GM12878 (cell line): ENCODE measurements around the gene ACTN3. TPM values are rescaled to one million over a fixed set of nuclear protein-coding genes. Genes with fewer than 3 reads are reported as not detected.

Experiments used
- ATAC-seq: fragments of 200-7000 bp; cut with Tn5 transposase; 3 replicates; pipeline ENCODE4 v1.9.1; 2020; ENCODE audit warnings: mild to moderate bottlenecking, moderate library complexity
- BruUV-seq: library from RNA; stranded (reverse); fragments of 400-500 nt; replicated peaks from 2 replicates; lab custom pipeline; 2021; lab: Mats Ljungman, UMichigan
- CTCF ChIA-PET: fragments of 300-600 bp; sonication (Branson Sonifier 250); formaldehyde crosslinking; extraction: SDS; loops from one replicate; lab custom pipeline; 2021; ENCODE audit warnings: inconsistent platforms; lab: Yijun Ruan, JAX
- POLR2A ChIA-PET: fragments of 350-600 bp; formaldehyde crosslinking; extraction: SDS; loops from one replicate; lab custom pipeline; 2021; ENCODE audit warnings: inconsistent platforms; lab: Charles Lee
- RAD21 ChIA-PET: fragments of 300-600 bp; sonication (Branson Sonifier 250); formaldehyde crosslinking; loops from one replicate; lab custom pipeline; 2023; ENCODE audit warnings: antibody characterized with exemption; ENCODE audit not compliant: unreplicated experiment; lab: Charles Lee
- SMC1A ChIA-PET: fragments of 300-600 bp; sonication (Branson Sonifier 250); formaldehyde crosslinking; loops from one replicate; lab custom pipeline; 2023; ENCODE audit not compliant: unreplicated experiment, uncharacterized antibody; lab: Charles Lee
- DNase-seq: peaks from one replicate; pipeline ENCODE4 v3.0.0-alpha.2; 2011; ENCODE audit warnings: low read depth, low spot score
- FAIRE-seq: peaks from 3 replicates; lab custom pipeline; 2011; peaks lifted over from hg19 to GRCh38; lab: Jason Lieb, UNC
- H2AFZ ChIP-seq: 2 replicates; pipeline ENCODE4 v1.6.0; 2011; ENCODE audit warnings: low read depth, low read length, control low read depth; ENCODE audit not compliant: control insufficient read depth
- H3K27ac ChIP-seq: 2 replicates; pipeline ENCODE4 v1.5.1; 2011; ENCODE audit warnings: control low read depth; ENCODE audit not compliant: control insufficient read depth, insufficient read depth
- H3K27me3 ChIP-seq, 2 experiments: replicated peaks in 1 of 2; 2 replicates each; pipeline versions ENCODE4 v1.6.0 to v1.6.1; 2011; ENCODE audit warnings: low read length in 1 of 2; ENCODE audit not compliant: control insufficient read depth in 2 of 2, insufficient read depth in 2 of 2
- H3K36me3 ChIP-seq, 2 experiments: 2 replicates each; pipeline ENCODE4 v1.5.1; 2011; ENCODE audit warnings: low read length in 1 of 2; ENCODE audit not compliant: control insufficient read depth in 2 of 2, insufficient read depth in 2 of 2
- H3K4me1 ChIP-seq: 2 replicates; pipeline ENCODE4 v1.6.1; 2011; ENCODE audit warnings: mild to moderate bottlenecking, low read length, moderate library complexity, mixed read lengths; ENCODE audit not compliant: control insufficient read depth, insufficient read depth
- H3K4me2 ChIP-seq: 2 replicates; pipeline ENCODE4 v1.6.0; 2011; ENCODE audit warnings: control low read depth; ENCODE audit not compliant: control insufficient read depth, insufficient read depth
- H3K4me3 ChIP-seq: fragments of 200-600 bp; sonication (generic); 2 replicates; pipeline ENCODE4 v1.5.1; 2016
- H3K79me2 ChIP-seq: 2 replicates; pipeline ENCODE4 v1.6.0; 2011; ENCODE audit warnings: low read length; ENCODE audit not compliant: control insufficient read depth, insufficient read depth
- H3K9ac ChIP-seq: 2 replicates; pipeline ENCODE4 v1.8.0; 2011; ENCODE audit warnings: low read length, control low read depth, mixed read lengths; ENCODE audit not compliant: control insufficient read depth, insufficient read depth
- H3K9me3 ChIP-seq: replicated peaks from 3 replicates; pipeline ENCODE4 v1.5.1; 2011; ENCODE audit warnings: mild to moderate bottlenecking, low read length; ENCODE audit not compliant: control insufficient read depth, insufficient read depth
- H4K20me1 ChIP-seq: 2 replicates; pipeline ENCODE4 v1.6.0; 2011; ENCODE audit not compliant: control insufficient read depth, insufficient read depth
- EZH2 ChIP-seq: IDR thresholded peaks from 2 replicates; pipeline ENCODE4 v1.6.1; 2012; ENCODE audit warnings: low read depth, mild to moderate bottlenecking, control low read depth, inconsistent platforms, low read length, borderline replicate concordance; ENCODE audit not compliant: control insufficient read depth
- HDGF ChIP-seq: fragments of 450-650 bp; IDR thresholded peaks from 2 replicates; pipeline ENCODE4 v1.6.1; 2016; ENCODE audit warnings: antibody characterized with exemption
- MTA2 ChIP-seq: fragments of 450-650 bp; IDR thresholded peaks from 2 replicates; pipeline ENCODE4 v1.6.1; 2016; ENCODE audit warnings: low read depth, mild to moderate bottlenecking, moderate library complexity
- POLR2AphosphoS2 ChIP-seq: IDR thresholded peaks from 2 replicates; pipeline ENCODE4 v1.6.1; 2011; ENCODE audit warnings: low read depth, mild to moderate bottlenecking, low read length, improper control_type of control experiment, moderate library complexity
- SREBF2 ChIP-seq: IDR thresholded peaks from 2 replicates; pipeline ENCODE4 v1.6.1; 2012; ENCODE audit warnings: mild to moderate bottlenecking, low read length
- YBX1 ChIP-seq: fragments of 450-650 bp; IDR thresholded peaks from 2 replicates; pipeline ENCODE4 v1.6.1; 2016; ENCODE audit warnings: antibody characterized with exemption
- ZSCAN29 ChIP-seq: fragments of 450-650 bp; IDR thresholded peaks from 2 replicates; pipeline ENCODE4 v1.6.1; 2017; ENCODE audit warnings: mild to moderate bottlenecking, moderate library complexity
- WGBS: methylation state at CpG from one replicate; pipeline ENCODE4 v1.1.6; 2016; ENCODE audit warnings: low lambda C conversion rate; ENCODE audit not compliant: insufficient replicate concordance, insufficient coverage; ENCODE audit errors: missing lambda C conversion rate; 5-methylcytosine and 5-hydroxymethylcytosine counted together
- in situ Hi-C: fragments of 300-500 bp; cut with MboI; formaldehyde crosslinking; loops from 9 replicates; pipeline ENCODE4 v1.14.3; 2018; ENCODE audit warnings: mixed read lengths
- intact Hi-C: fragments of 100-400 bp; cut with micrococcal nuclease; formaldehyde crosslinking; loops from one replicate; pipeline ENCODE4 v1.14.2; 2022; ENCODE audit not compliant: unreplicated experiment
- polyA plus RNA-seq, 11 experiments: library from polyadenylated mRNA; depleted of rRNA in 4 of 11; unstranded in 6 of 11; stranded (reverse) in 5 of 11; fragments of >200 nt; fragmentation: Nextera tagmentation in 4 of 11; fragmentation: Illumina TruSeq in 1 of 11; extraction: Ambion mirVana in 4 of 11; extraction: Trizol in 1 of 11; gene quantifications; 1 replicate in 1 of 11; 2 replicates in 10 of 11; pipeline versions ENCODE4 v1.2.1 to v1.2.3, GENCODE V29; 2011 to 2016; ENCODE audit warnings: inconsistent platforms in 2 of 11, missing spikeins in 2 of 11, low read depth in 1 of 11
- total RNA-seq, 4 experiments: library from RNA; depleted of rRNA in 3 of 4; stranded (reverse); fragments of >200 nt in 3 of 4; fragmentation: Illumina TruSeq in 1 of 4; extraction: Trizol in 1 of 4; gene quantifications; 2 replicates each; pipeline versions ENCODE4 v1.2.1 to v1.2.3, GENCODE V29; 2013 to 2021
- TF ChIP-seq, protein P1 (sequence below): fragments of 450-650 bp; conservative IDR thresholded peaks from 2 replicates; pipeline ENCODE4 v1.6.1; 2017; ENCODE audit warnings: mild to moderate bottlenecking, moderate library complexity
- TF ChIP-seq, protein P2 (sequence below): fragments of 450-650 bp; IDR thresholded peaks from 2 replicates; pipeline ENCODE4 v1.6.1; 2014; ENCODE audit warnings: mild to moderate bottlenecking
- TF ChIP-seq, protein P3 (sequence below): fragments of 450-650 bp; IDR thresholded peaks from 2 replicates; pipeline ENCODE4 v1.6.1; 2016; ENCODE audit warnings: mild to moderate bottlenecking

ACTN3 gene
- total and polyA plus RNA-seq, 10 of the 15 experiments (the other 5 are each of a cell fraction or from before 2014, with no cell fraction given) = 0.06 to 0.67 (median 0.17) TPM; not detected in 3

DNA sequence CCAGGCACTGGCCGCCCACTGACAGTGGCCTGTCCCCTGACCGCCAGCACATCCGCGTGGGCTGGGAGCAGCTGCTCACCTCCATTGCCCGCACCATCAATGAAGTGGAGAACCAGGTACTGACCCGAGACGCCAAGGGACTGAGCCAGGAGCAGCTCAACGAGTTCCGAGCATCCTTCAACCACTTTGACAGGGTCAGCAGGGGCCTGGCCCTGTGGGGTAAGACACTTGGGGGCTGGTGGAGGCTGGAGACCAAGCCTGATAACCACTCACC, 15.2 kb downstream of the ACTN3 start:
- no peaks in the 10 kb centered on the region for H3K79me2 ChIP-seq
- POLR2A ChIA-PET = no interaction called here
- CTCF ChIA-PET = interaction anchor here (0.9 kb wide), 1 partner anchor 16 kb away, joined by 3 read pairs; the partner anchor contains the start of gene ZDHHC24

More for the DNA sequence above, 15.2 kb downstream of the ACTN3 start:
- H3K9me3 ChIP-seq = no peaks in the 10 kb centered on the region
- no peaks in the 10 kb centered on the region for H4K20me1 ChIP-seq
- no peak overlapping the region for H3K4me3 ChIP-seq
- intact Hi-C loops (no loop called here), in situ Hi-C loops (no loop called here)
- BruUV-seq = no TSS peak
- 43% methylated on average over 9 of the region's 9 CpGs for WGBS
- no peak overlapping the region for H3K27ac ChIP-seq
- SMC1A ChIA-PET = no interaction called here
- no peak overlapping the region for H3K4me2 ChIP-seq
- no peaks in the 10 kb centered on the region; a peak in 2 of 4 replicates for H3K27me3 ChIP-seq
- TF ChIP-seq EZH2 (no peak), SREBF2 (no peak), HDGF (no peak), MTA2 (no peak), POLR2AphosphoS2 (no peak), YBX1 (no peak), ZSCAN29 (no peak)
- TF ChIP-seq, protein P1, sequence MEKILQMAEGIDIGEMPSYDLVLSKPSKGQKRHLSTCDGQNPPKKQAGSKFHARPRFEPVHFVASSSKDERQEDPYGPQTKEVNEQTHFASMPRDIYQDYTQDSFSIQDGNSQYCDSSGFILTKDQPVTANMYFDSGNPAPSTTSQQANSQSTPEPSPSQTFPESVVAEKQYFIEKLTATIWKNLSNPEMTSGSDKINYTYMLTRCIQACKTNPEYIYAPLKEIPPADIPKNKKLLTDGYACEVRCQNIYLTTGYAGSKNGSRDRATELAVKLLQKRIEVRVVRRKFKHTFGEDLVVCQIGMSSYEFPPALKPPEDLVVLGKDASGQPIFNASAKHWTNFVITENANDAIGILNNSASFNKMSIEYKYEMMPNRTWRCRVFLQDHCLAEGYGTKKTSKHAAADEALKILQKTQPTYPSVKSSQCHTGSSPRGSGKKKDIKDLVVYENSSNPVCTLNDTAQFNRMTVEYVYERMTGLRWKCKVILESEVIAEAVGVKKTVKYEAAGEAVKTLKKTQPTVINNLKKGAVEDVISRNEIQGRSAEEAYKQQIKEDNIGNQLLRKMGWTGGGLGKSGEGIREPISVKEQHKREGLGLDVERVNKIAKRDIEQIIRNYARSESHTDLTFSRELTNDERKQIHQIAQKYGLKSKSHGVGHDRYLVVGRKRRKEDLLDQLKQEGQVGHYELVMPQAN = no peak
- TF ChIP-seq, protein P2, sequence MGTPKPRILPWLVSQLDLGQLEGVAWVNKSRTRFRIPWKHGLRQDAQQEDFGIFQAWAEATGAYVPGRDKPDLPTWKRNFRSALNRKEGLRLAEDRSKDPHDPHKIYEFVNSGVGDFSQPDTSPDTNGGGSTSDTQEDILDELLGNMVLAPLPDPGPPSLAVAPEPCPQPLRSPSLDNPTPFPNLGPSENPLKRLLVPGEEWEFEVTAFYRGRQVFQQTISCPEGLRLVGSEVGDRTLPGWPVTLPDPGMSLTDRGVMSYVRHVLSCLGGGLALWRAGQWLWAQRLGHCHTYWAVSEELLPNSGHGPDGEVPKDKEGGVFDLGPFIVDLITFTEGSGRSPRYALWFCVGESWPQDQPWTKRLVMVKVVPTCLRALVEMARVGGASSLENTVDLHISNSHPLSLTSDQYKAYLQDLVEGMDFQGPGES = no peak
- TF ChIP-seq, protein P3, sequence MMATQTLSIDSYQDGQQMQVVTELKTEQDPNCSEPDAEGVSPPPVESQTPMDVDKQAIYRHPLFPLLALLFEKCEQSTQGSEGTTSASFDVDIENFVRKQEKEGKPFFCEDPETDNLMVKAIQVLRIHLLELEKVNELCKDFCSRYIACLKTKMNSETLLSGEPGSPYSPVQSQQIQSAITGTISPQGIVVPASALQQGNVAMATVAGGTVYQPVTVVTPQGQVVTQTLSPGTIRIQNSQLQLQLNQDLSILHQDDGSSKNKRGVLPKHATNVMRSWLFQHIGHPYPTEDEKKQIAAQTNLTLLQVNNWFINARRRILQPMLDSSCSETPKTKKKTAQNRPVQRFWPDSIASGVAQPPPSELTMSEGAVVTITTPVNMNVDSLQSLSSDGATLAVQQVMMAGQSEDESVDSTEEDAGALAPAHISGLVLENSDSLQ = no peak
- no peaks in the 10 kb centered on the region for H3K36me3 ChIP-seq
- no peak overlapping the region for H2AFZ ChIP-seq
- H3K4me1 ChIP-seq = no peaks in the 10 kb centered on the region
- ATAC-seq = no peak
- H3K9ac ChIP-seq = no peak overlapping the region
- no peak for FAIRE-seq
- no peak for DNase-seq
- RAD21 ChIA-PET = interaction anchor here (1.0 kb wide), 1 partner anchor 117 kb away, joined by 3 read pairs; no protein-coding TSS in a partner anchor
